HepG2 (cell line): Measurements from ENCODE around the gene GGA3. TPM values are rescaled to one million over a fixed set of nuclear protein-coding genes. Genes with fewer than 3 reads are reported as not detected.

Experiments used
- CBX2 ChIP-seq, 2 experiments: fragments of 200-600 bp in 1 of 2; sonication (generic); formaldehyde crosslinking in 1 of 2; IDR thresholded peaks; 2 replicates each; pipeline versions ENCODE4 v1.7.0 to v1.8.1; 2018 to 2022; ENCODE audit warnings: low read depth in 2 of 2, low read length in 1 of 2, mild to moderate bottlenecking in 1 of 2, missing genetic modification reagents in 1 of 2
- GTF2F1 ChIP-seq: fragments of 150-350 bp; IDR thresholded peaks from 2 replicates; pipeline ENCODE4 v1.6.1; 2014; ENCODE audit warnings: low read length
- GTF3A ChIP-seq: sonication (generic); formaldehyde crosslinking; conservative IDR thresholded peaks from 2 replicates; pipeline ENCODE4 v1.4.0; 2020; ENCODE audit warnings: mild to moderate bottlenecking, missing genetic modification reagents
- HDAC2 ChIP-seq: sonication (generic); formaldehyde crosslinking; IDR thresholded peaks from 2 replicates; pipeline ENCODE4 v1.4.0; 2020; ENCODE audit warnings: missing genetic modification reagents
- PCBP2 ChIP-seq: fragments of 200-400 bp; formaldehyde crosslinking; optimal IDR thresholded peaks from 2 replicates; pipeline ENCODE3; 2018; ENCODE audit warnings: low read length, low read depth; ENCODE audit not compliant: poor library complexity, severe bottlenecking
- STAT5B ChIP-seq: sonication (generic); formaldehyde crosslinking; IDR thresholded peaks from 2 replicates; pipeline ENCODE4 v1.4.0; 2020; ENCODE audit warnings: missing genetic modification reagents
- ZNF101 ChIP-seq: sonication (generic); formaldehyde crosslinking; IDR thresholded peaks from 2 replicates; pipeline ENCODE4 v1.4.0; 2020; ENCODE audit warnings: mild to moderate bottlenecking, low read depth, missing genetic modification reagents, borderline replicate concordance
- ZNF230 ChIP-seq: sonication (generic); formaldehyde crosslinking; IDR thresholded peaks from 2 replicates; pipeline ENCODE4 v1.4.0; 2020; ENCODE audit warnings: mild to moderate bottlenecking, missing genetic modification reagents
- ZNF549 ChIP-seq: sonication (generic); formaldehyde crosslinking; IDR thresholded peaks from 2 replicates; pipeline ENCODE4 v1.5.0; 2020; ENCODE audit warnings: missing genetic modification reagents
- ZNF615 ChIP-seq: sonication (generic); formaldehyde crosslinking; IDR thresholded peaks from 2 replicates; pipeline ENCODE4 v1.5.0; 2020; ENCODE audit warnings: mild to moderate bottlenecking, missing genetic modification reagents, borderline replicate concordance
- polyA plus RNA-seq, 8 experiments: library from polyadenylated mRNA; depleted of rRNA in 3 of 8; stranded (reverse) in 7 of 8; unstranded in 1 of 8; fragments of >200 nt; fragmentation: Illumina TruSeq in 4 of 8; extraction: Trizol in 4 of 8; gene quantifications; 2 replicates each; pipeline versions ENCODE4 v1.2.1 to v1.2.3, GENCODE V29; 2011 to 2016; ENCODE audit warnings: low read depth in 4 of 8, missing spikeins in 1 of 8, mixed read lengths in 1 of 8; ENCODE audit not compliant: insufficient read depth in 1 of 8
- total RNA-seq, 5 experiments: library from RNA; depleted of rRNA; stranded (reverse); fragments of >200 nt; fragmentation: Illumina TruSeq; extraction: Trizol; gene quantifications; 2 replicates each; pipeline ENCODE4 v1.2.3, GENCODE V29; 2016; ENCODE audit warnings: low read depth in 1 of 5
- TF ChIP-seq, protein P1 (sequence below): sonication (generic); formaldehyde crosslinking; IDR thresholded peaks from 2 replicates; pipeline ENCODE4 v1.5.1; 2020; ENCODE audit warnings: mild to moderate bottlenecking, missing genetic modification reagents, moderate library complexity
- TF ChIP-seq, protein P2 (sequence below): sonication (generic); formaldehyde crosslinking; IDR thresholded peaks from 2 replicates; pipeline ENCODE4 v1.5.0; 2020; ENCODE audit warnings: mild to moderate bottlenecking, missing genetic modification reagents, moderate library complexity
- TF ChIP-seq, protein P3 (sequence below): sonication (generic); formaldehyde crosslinking; IDR thresholded peaks from 2 replicates; pipeline ENCODE4 v1.4.0; 2020; ENCODE audit warnings: mild to moderate bottlenecking, missing genetic modification reagents
- TF ChIP-seq, protein P4 (sequence below): sonication (generic); formaldehyde crosslinking; IDR thresholded peaks from one replicate; pipeline ENCODE4 v1.5.1; 2020; ENCODE audit warnings: mild to moderate bottlenecking, missing genetic modification reagents; ENCODE audit errors: not compliant biosample characterization

The GGA3 gene
- total and polyA plus RNA-seq, 2 of the 13 experiments (the other 11 are each of a cell fraction or from before 2014, with no cell fraction given): 28.4 to 43.7 TPM

DNA sequence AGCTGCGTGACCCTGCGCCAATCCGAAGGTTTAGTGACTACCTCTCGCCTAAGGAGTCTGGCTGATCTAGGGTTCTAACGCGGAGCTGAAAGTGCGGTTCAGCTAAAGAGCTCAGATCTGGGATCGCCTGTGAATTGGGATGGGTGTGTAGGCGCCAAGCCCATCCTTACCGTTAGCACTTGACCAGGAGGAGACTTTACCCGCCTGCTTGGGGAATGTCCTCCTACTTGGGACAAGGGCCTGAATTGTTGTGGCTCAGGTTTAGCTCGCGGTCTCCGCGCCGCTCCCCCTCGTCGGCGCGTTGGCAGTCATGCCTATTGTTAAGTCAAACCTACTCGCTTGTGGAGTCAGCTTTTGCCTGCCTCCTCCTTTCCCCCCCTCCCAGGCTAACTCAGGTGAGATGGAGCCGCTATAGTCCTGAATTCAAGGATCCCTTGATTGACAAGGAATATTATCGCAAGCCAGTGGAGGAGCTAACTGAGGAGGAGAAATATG is 753 bp upstream of the GGA3 start (continued):
- TF ChIP-seq, protein P1, sequence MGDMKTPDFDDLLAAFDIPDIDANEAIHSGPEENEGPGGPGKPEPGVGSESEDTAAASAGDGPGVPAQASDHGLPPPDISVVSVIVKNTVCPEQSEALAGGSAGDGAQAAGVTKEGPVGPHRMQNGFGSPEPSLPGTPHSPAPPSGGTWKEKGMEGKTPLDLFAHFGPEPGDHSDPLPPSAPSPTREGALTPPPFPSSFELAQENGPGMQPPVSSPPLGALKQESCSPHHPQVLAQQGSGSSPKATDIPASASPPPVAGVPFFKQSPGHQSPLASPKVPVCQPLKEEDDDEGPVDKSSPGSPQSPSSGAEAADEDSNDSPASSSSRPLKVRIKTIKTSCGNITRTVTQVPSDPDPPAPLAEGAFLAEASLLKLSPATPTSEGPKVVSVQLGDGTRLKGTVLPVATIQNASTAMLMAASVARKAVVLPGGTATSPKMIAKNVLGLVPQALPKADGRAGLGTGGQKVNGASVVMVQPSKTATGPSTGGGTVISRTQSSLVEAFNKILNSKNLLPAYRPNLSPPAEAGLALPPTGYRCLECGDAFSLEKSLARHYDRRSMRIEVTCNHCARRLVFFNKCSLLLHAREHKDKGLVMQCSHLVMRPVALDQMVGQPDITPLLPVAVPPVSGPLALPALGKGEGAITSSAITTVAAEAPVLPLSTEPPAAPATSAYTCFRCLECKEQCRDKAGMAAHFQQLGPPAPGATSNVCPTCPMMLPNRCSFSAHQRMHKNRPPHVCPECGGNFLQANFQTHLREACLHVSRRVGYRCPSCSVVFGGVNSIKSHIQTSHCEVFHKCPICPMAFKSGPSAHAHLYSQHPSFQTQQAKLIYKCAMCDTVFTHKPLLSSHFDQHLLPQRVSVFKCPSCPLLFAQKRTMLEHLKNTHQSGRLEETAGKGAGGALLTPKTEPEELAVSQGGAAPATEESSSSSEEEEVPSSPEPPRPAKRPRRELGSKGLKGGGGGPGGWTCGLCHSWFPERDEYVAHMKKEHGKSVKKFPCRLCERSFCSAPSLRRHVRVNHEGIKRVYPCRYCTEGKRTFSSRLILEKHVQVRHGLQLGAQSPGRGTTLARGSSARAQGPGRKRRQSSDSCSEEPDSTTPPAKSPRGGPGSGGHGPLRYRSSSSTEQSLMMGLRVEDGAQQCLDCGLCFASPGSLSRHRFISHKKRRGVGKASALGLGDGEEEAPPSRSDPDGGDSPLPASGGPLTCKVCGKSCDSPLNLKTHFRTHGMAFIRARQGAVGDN: no peak
- TF ChIP-seq GTF2F1: no peak
- no peak for TF ChIP-seq ZNF230 (CRISPR knock-in tag)
- TF ChIP-seq, protein P2, sequence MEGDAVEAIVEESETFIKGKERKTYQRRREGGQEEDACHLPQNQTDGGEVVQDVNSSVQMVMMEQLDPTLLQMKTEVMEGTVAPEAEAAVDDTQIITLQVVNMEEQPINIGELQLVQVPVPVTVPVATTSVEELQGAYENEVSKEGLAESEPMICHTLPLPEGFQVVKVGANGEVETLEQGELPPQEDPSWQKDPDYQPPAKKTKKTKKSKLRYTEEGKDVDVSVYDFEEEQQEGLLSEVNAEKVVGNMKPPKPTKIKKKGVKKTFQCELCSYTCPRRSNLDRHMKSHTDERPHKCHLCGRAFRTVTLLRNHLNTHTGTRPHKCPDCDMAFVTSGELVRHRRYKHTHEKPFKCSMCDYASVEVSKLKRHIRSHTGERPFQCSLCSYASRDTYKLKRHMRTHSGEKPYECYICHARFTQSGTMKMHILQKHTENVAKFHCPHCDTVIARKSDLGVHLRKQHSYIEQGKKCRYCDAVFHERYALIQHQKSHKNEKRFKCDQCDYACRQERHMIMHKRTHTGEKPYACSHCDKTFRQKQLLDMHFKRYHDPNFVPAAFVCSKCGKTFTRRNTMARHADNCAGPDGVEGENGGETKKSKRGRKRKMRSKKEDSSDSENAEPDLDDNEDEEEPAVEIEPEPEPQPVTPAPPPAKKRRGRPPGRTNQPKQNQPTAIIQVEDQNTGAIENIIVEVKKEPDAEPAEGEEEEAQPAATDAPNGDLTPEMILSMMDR: 0 out of 2 replicates have a peak, but pooled peaks have one; percentile 1
- TF ChIP-seq ZNF549 (CRISPR knock-in tag): no peak
- 0 out of 2 replicates have a peak, but pooled peaks have one; percentile 0 for TF ChIP-seq STAT5B (CRISPR knock-in tag)
- no peak for TF ChIP-seq PCBP2
- no peak for TF ChIP-seq GTF3A
- TF ChIP-seq ZNF615 (CRISPR knock-in tag): 0 out of 2 replicates have a peak, but pooled peaks have one; percentile 73
- TF ChIP-seq, protein P3, sequence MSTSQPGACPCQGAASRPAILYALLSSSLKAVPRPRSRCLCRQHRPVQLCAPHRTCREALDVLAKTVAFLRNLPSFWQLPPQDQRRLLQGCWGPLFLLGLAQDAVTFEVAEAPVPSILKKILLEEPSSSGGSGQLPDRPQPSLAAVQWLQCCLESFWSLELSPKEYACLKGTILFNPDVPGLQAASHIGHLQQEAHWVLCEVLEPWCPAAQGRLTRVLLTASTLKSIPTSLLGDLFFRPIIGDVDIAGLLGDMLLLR (CRISPR knock-in tag): 0 out of 2 replicates have a peak, but pooled peaks have one; percentile 47
- TF ChIP-seq, protein P4, sequence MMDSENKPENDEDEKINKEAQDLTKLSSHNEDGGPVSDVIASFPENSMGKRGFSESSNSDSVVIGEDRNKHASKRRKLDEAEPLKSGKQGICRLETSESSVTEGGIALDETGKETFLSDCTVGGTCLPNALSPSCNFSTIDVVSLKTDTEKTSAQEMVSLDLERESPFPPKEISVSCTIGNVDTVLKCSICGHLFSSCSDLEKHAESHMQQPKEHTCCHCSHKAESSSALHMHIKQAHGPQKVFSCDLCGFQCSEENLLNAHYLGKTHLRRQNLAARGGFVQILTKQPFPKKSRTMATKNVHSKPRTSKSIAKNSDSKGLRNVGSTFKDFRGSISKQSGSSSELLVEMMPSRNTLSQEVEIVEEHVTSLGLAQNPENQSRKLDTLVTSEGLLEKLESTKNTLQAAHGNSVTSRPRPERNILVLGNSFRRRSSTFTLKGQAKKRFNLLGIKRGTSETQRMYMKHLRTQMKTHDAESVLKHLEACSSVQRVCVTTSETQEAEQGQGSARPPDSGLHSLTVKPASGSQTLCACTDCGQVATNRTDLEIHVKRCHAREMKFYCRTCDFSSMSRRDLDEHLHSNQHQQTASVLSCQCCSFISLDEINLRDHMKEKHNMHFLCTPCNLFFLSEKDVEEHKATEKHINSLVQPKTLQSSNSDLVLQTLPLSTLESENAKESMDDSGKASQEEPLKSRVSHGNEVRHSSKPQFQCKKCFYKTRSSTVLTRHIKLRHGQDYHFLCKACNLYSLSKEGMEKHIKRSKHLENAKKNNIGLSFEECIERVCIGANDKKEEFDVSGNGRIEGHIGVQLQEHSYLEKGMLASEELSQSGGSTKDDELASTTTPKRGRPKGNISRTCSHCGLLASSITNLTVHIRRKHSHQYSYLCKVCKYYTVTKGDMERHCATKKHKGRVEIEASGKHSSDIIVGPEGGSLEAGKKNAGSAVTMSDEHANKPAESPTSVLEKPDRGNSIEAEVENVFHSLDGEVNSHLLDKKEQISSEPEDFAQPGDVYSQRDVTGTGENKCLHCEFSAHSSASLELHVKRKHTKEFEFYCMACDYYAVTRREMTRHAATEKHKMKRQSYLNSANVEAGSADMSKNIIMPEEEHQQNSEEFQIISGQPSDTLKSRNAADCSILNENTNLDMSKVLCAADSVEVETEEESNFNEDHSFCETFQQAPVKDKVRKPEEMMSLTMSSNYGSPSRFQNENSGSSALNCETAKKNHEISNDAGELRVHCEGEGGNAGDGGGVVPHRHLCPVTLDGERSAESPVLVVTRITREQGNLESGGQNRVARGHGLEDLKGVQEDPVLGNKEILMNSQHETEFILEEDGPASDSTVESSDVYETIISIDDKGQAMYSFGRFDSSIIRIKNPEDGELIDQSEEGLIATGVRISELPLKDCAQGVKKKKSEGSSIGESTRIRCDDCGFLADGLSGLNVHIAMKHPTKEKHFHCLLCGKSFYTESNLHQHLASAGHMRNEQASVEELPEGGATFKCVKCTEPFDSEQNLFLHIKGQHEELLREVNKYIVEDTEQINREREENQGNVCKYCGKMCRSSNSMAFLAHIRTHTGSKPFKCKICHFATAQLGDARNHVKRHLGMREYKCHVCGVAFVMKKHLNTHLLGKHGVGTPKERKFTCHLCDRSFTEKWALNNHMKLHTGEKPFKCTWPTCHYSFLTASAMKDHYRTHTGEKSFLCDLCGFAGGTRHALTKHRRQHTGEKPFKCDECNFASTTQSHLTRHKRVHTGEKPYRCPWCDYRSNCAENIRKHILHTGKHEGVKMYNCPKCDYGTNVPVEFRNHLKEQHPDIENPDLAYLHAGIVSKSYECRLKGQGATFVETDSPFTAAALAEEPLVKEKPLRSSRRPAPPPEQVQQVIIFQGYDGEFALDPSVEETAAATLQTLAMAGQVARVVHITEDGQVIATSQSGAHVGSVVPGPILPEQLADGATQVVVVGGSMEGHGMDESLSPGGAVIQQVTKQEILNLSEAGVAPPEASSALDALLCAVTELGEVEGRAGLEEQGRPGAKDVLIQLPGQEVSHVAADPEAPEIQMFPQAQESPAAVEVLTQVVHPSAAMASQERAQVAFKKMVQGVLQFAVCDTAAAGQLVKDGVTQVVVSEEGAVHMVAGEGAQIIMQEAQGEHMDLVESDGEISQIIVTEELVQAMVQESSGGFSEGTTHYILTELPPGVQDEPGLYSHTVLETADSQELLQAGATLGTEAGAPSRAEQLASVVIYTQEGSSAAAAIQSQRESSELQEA: no peak
- TF ChIP-seq CBX2 (IDR thresholded peaks at IDR 0.05; ENCODE audit: low read depth, low read length): no peak
- no peak for TF ChIP-seq CBX2 (CRISPR knock-in tag; IDR thresholded peaks at IDR 0.05; ENCODE audit: low read depth)
- TF ChIP-seq HDAC2 (CRISPR knock-in tag): no peak
- no peak for TF ChIP-seq ZNF101 (CRISPR knock-in tag)
